GM19351 (cell line): ENCODE measurements around the gene MOB3B.

ENCODE experiments used
- ATAC-seq: cut with Tn5 transposase; IDR thresholded peaks from one replicate; pipeline ENCODE4 v1.9.1; 2021; ENCODE audit warnings: mild to moderate bottlenecking, moderate library complexity; ENCODE audit not compliant: unreplicated experiment

MOB3B gene

GRCh38 chr9:27344776-27345175, 184.8 kb downstream of the MOB3B start:
- no peak for ATAC-seq

DNA sequence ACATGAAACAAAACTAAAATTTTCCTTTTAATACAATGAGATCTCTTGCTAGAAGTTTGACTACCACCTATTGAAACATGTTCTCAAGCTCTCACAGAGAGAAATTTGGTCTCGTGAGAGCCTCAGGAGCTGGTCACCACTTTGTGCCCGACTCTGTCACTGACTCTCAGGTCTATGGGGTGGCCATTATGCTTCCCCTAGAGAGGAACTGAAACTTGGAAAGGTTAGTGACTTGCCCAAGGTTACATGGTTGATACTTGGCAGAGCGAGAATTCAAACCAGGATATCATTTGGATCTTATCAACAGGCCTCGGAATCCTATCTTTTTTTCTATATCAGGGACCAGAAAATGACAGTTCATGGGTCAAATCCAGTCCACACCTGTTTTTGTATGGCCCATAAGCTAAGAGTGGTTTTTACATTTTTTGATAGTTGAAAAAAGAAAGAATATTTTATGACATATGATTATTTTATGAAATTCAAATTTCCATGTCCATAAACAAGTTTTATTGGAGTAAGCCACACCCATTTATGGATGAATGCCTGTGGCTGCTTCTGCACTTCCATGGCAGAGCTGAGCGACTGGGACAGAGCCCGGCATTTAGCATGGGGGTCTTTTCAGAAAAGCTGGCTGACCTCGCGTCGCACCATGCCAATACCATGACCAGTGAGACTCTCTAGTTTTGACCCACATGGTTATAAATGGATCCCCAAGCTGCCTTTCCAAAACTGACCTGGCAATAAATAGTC, 187.9 kb downstream of the MOB3B start:
- ATAC-seq, result no peak

- no peak for ATAC-seq
Measured at GRCh38 chr9:27340961-27341511, 188.6 kb downstream of the MOB3B start.

DNA sequence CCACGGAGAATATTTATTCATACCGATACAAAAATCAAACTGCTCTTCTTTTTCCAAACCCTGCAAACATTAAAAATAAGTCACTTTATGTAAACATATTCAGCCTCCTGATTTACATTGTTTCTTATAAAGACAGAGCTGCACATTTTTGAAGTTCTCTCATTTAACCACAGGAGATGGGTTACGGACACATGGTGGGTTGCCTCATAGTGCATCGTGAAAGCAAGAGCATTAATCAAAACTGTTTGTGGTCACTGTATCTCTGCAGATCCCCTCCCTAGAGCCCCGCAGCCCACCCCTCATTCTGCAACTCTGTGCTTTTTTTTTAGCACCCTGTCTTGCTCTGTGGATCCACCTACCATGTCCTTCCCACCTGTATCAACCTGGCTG, 189.3 kb downstream of the MOB3B start:
- ATAC-seq, result no peak

- no peak for ATAC-seq
Measured at GRCh38 chr9:27339661-27340284, 189.8 kb downstream of the MOB3B start.

DNA sequence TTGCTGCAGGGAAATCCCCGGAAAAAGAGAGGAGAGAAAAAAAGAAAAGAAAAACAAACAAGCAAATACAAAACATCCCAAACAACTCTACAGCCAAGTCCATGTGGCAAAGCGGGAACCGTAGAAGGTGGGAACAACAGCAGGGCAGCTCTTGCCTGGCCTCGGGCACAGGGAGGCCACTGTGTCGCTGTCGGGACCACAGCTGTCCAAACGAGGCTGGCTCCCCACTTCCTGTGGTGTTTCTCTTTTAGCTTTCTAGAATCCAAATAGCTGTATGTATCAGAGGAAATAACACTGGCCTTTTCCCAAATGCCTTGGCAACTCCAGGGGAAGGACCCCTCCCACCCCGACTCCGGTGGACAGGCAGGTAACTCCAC, 191.1 kb downstream of the MOB3B start:
- ATAC-seq, result no peak

DNA sequence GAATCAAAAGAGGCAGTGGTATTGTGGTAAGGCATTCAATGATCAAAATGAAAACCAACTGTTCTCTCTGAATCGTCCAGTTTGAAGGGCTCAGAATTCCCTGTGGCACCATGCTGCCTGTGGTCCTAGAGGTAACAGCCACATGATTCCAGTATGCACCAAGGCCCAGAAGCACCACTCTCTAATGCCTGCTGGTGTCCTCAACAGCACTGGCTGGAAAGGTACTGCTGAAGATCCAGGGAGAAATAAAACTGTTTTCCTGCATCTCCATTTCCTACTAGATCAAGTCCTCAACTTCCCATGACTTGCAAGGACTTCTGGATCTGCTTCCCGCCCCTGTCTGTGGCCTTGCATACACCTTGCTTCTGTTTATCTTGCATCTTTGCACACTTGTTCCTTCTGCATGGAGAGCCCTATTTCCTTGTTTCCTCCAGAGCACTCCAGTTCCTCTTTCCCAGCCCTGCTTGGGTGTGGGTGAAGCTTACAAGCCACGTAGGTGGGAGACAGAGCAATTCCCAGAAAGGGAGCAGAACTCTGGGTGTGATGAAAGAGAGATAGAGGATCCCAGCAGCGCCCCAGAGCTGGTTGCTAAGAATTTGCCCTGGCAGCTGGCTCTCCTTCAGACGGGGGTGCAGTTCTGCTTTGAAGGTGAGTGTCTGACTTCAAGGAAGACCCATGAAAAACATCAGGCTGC, 191.6 kb downstream of the MOB3B start:
- no peak for ATAC-seq

DNA sequence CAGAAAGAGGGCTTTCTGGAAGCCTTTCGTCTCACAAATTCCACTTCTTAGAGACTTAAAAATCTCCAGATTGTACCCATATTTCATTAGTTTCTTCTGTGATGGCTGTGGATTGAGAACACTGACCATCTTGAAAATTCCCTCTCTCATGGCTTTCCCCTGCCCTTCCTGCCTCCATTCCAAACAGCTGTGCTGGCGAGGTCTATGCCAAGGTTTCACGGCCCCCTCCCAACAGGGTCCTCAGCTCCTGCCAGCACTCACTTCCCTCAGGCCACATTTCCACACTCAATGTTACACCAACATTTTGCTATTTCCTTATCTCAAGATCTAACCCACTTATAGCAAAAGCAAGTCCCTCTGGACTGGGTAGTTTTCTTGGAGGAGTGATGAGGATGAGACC, 192.4 kb downstream of the MOB3B start:
- ATAC-seq, result no peak

GRCh38 chr9:27336829-27337228, 192.8 kb downstream of the MOB3B start:
- ATAC-seq, result no peak

DNA sequence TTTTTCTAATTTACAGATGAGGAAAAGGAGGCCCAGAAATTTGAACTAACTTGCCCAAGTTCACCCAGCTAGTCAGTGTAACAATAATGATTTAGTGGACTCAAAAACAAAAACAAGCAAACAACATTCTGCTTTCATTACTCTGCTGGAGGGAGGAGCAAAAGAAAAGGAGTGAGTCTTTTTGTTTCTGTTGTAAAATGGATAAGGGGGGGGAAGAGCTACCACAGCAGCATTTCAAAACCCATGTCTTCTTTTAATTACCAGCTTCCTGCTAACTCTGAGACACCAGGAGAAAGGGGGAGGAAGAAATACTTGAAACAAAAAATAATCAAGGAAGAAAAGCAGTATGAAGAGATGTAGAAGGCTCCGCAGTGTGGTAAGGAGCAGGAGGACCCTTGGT, 193.5 kb downstream of the MOB3B start:
- ATAC-seq, result no peak

DNA sequence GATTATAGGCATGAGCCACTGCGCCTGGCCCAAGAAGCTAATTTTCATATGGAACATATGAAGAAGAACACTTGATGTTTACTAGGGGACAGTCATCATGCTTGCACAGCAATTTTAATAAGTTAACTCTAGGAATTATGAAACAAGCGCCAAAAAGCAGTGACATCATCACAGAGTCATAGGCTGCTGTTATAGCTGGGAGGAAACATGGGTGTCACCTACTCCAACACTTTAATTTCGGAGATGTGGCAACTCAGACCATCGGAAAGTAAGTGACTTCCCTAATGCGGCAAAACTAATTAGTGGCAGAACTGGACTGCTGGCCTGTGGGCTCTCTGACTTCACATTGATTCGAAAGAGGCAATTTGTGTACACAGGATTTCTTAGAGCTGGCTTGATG, 194.5 kb downstream of the MOB3B start:
- ATAC-seq, result no peak

- peak; percentile 77 for ATAC-seq
Measured at GRCh38 chr9:27333241-27334052, 196.2 kb downstream of the MOB3B start.

GRCh38 chr9:27331393-27331792, 198.2 kb downstream of the MOB3B start:
- ATAC-seq, result no peak

DNA sequence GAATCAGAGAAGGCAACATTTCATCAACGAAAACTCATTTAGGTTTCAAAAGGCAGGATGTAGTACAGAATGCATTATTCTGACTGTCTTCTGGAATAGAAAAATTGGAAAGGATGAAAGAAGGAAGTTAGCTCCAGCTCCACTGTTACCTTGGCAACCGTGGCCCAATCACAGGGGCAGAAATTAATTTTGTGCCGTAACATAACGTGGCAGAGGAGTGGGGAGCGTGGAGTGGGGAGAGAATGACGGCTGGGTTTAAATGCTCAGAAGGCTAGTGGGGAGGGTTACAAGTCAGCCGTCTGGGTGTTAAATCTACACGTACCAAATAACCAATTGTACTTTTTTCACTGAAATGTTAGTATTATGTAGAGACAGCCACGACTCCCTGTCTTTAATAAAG, 200.3 kb downstream of the MOB3B start:
- ATAC-seq, result no peak

DNA sequence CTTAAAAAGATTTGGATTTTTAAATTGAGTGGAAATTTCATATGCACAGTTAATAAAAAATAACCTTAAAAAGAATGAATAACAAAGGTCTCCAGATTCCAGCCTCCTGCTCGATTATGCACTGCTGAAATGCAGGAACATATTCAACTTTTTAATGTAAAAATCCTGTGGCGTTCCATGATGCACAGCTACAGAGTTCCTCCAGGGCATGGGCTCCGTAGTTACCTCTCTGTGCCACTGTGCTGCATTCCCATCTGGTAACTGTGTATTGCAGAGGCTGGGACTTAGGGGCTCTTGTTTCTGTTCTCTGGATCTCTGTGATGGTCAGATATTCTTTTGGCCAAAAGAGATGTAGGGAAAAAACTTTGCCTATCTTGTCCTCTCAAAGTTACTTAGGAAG, 201.1 kb downstream of the MOB3B start:
- ATAC-seq, result no peak

DNA sequence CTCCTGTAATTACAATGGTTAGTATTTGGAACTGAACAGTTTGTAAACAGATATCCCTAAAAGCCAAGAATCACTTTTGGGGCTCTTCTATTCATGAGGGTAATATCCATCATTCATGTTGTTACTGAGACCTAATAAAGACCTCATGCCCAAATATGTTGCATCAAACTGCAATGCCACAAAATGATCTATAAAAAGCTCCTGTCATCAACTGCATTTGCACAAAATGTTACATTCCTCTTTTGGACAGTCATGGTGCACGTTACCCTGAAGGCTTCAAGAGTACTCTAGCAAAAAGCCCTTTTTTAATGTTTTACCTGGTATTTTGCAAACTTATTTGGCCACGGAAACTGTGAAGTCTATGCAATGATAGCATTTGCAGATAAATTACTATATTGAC, 218.4 kb downstream of the MOB3B start:
- ATAC-seq, result no peak

GRCh38 chr9:27310582-27310981, 219.0 kb downstream of the MOB3B start:
- no peak for ATAC-seq

DNA sequence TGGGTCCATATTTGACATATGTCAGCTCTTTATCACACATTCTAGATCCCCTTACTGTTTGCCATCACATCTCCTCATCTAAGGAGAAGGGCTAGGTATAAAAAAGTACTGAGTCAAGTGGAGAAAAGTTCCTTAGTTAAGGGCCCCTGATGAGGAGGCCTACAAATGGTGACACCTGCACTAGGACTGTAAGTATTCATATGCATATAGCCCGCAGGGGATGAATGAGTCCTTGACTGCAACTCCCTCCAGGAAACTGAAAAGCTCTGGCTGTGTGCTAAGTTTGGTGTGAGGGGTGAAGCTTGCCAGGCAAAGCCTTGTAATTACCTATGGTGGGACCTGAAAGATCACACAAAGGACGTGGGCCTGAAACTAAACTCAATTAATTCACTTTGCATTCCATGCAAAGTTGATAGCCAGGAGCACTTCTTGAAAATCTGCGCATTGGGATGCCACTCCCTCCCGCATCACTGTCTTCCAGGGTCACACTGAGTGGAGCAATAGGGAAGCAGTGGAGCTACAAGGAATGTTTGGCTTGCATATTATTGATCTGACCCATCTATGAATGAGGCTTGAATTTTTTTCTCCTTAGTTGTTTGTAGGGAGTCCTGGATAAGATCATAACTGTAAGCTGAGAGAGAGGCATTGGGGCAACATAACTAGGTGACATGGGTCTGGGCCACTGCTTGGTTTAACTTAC, 220.8 kb downstream of the MOB3B start:
- ATAC-seq, result no peak

DNA sequence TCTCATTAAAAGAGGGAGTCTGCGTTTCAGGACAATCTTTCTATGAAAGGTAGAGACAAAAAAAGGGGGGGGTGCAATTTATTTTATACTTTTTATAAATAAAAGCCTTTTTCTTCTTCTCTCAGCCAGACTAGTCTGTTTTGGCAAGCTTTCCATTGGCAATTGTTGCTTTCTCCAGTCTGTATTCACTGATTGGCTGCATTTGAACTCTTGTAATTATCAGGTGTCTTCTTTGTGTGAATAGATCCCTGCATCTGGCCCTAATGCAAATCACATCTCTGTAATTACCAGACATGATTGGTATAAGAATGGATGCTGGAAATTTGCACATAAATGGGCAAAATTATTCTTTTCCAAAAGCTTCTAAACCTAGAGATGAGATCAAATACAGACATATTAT, 225.1 kb downstream of the MOB3B start:
- no peak for ATAC-seq

DNA sequence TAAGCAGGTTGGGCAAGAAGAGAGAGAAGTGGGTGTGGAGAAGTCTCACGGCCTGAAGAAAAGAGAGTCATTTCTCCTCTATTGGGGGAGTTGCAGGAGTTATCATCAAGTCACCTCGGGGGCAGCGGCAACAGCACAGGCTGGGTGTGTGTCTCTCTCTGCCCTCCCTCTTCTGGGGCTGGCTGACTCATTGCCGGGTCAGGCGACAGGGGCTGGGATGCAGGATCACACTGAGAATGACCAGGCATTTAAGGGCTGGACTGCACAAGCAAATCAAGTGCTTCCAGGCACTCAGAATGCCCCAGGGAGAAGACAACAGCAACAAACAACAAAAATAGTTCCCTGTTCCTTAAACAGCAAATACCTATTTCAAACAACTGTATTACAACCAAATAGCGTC, 226.4 kb downstream of the MOB3B start:
- no peak for ATAC-seq

GRCh38 chr9:27297050-27297449, 232.6 kb downstream of the MOB3B start, which contains the start of gene EQTN:
Gene EQTN, minus strand, starts transcription at chr9:27297150. Its CDS starts 95 bp downstream, at chr9:27297055.
- ATAC-seq, result no peak
